HepG2 (cell line): ENCODE data around the gene SLC17A9. TPM values are rescaled to one million over a fixed set of nuclear protein-coding genes. Genes with fewer than 3 reads are reported as not detected.

ENCODE experiments used
- AKAP8 ChIP-seq: sonication (generic); formaldehyde crosslinking; IDR thresholded peaks from 2 replicates; pipeline ENCODE4 v1.5.1; 2020; ENCODE audit warnings: mild to moderate bottlenecking, missing genetic modification reagents
- BCL6 ChIP-seq: IDR thresholded peaks from 2 replicates; pipeline ENCODE4 v1.6.1; 2016; ENCODE audit warnings: missing genetic modification reagents, missing compliant biosample characterization
- DMAP1 ChIP-seq: IDR thresholded peaks from 2 replicates; pipeline ENCODE4 v1.6.1; 2016
- DRAP1 ChIP-seq: IDR thresholded peaks from 2 replicates; pipeline ENCODE4 v1.6.1; 2016; ENCODE audit warnings: missing genetic modification reagents, missing compliant biosample characterization
- ELF1 ChIP-seq: sonication (generic); formaldehyde crosslinking; IDR thresholded peaks from 2 replicates; pipeline ENCODE4 v1.4.0; 2020; ENCODE audit warnings: missing genetic modification reagents
- FOXA1 ChIP-seq, 2 experiments: fragments of 450-650 bp in 1 of 2; sonication (generic) in 1 of 2; formaldehyde crosslinking in 1 of 2; IDR thresholded peaks; 2 replicates each; pipeline versions ENCODE4 v1.4.0 to v1.6.1; 2016 to 2020; ENCODE audit warnings: missing genetic modification reagents in 1 of 2
- FOXA3 ChIP-seq: IDR thresholded peaks from 2 replicates; pipeline ENCODE4 v1.6.1; 2016; ENCODE audit warnings: missing genetic modification reagents, missing compliant biosample characterization
- FOXO1 ChIP-seq: sonication (generic); formaldehyde crosslinking; IDR thresholded peaks from 2 replicates; pipeline ENCODE4 v1.4.0; 2020; ENCODE audit warnings: missing genetic modification reagents
- HIC2 ChIP-seq: sonication (generic); formaldehyde crosslinking; IDR thresholded peaks from 2 replicates; pipeline ENCODE4 v1.9.0; 2022; ENCODE audit warnings: low read depth, missing genetic modification reagents
- KMT2B ChIP-seq: IDR thresholded peaks from 2 replicates; pipeline ENCODE4 v1.6.1; 2016; ENCODE audit warnings: missing genetic modification reagents, missing compliant biosample characterization
- LCORL ChIP-seq, 2 experiments: fragments of 450-650 bp in 1 of 2; sonication (generic) in 1 of 2; formaldehyde crosslinking in 1 of 2; IDR thresholded peaks; 2 replicates each; pipeline versions ENCODE4 v1.5.0 to v1.6.1; 2017 to 2020; ENCODE audit warnings: antibody characterized with exemption in 1 of 2, missing genetic modification reagents in 1 of 2
- MEIS2 ChIP-seq: sonication (generic); formaldehyde crosslinking; IDR thresholded peaks from 2 replicates; pipeline ENCODE4 v1.9.0; 2021; ENCODE audit warnings: mild to moderate bottlenecking, missing genetic modification reagents
- NRL ChIP-seq: sonication (generic); formaldehyde crosslinking; IDR thresholded peaks from 2 replicates; pipeline ENCODE4 v1.5.0; 2020; ENCODE audit warnings: missing genetic modification reagents, mild to moderate bottlenecking, moderate library complexity, borderline replicate concordance
- POGZ ChIP-seq: sonication (generic); formaldehyde crosslinking; IDR thresholded peaks from 2 replicates; pipeline ENCODE4 v1.4.0; 2020; ENCODE audit warnings: mild to moderate bottlenecking, missing genetic modification reagents
- SKIL ChIP-seq: sonication (generic); formaldehyde crosslinking; IDR thresholded peaks from 2 replicates; pipeline ENCODE4 v1.8.0; 2022; ENCODE audit warnings: missing genetic modification reagents, mild to moderate bottlenecking, moderate library complexity, borderline replicate concordance
- ZFP90 ChIP-seq: sonication (generic); formaldehyde crosslinking; IDR thresholded peaks from 2 replicates; pipeline ENCODE4 v1.8.0; 2022; ENCODE audit warnings: missing genetic modification reagents, mild to moderate bottlenecking, inconsistent platforms, borderline replicate concordance
- ZNF331 ChIP-seq: sonication (generic); formaldehyde crosslinking; IDR thresholded peaks from 2 replicates; pipeline ENCODE4 v1.4.0; 2020; ENCODE audit warnings: missing genetic modification reagents
- ZNF512B ChIP-seq: sonication (generic); formaldehyde crosslinking; IDR thresholded peaks from 2 replicates; pipeline ENCODE4 v1.5.1; 2020; ENCODE audit warnings: missing genetic modification reagents, mild to moderate bottlenecking, borderline replicate concordance
- ZNF740 ChIP-seq: sonication (generic); formaldehyde crosslinking; IDR thresholded peaks from 2 replicates; pipeline ENCODE4 v1.4.0; 2020; ENCODE audit warnings: missing genetic modification reagents
- ZNF766 ChIP-seq: sonication (generic); formaldehyde crosslinking; IDR thresholded peaks from 2 replicates; pipeline ENCODE4 v1.5.0; 2020; ENCODE audit warnings: missing genetic modification reagents, borderline replicate concordance
- polyA plus RNA-seq, 8 experiments: library from polyadenylated mRNA; depleted of rRNA in 3 of 8; stranded (reverse) in 7 of 8; unstranded in 1 of 8; fragments of >200 nt; fragmentation: Illumina TruSeq in 4 of 8; extraction: Trizol in 4 of 8; gene quantifications; 2 replicates each; pipeline versions ENCODE4 v1.2.1 to v1.2.3, GENCODE V29; 2011 to 2016; ENCODE audit warnings: low read depth in 4 of 8, missing spikeins in 1 of 8, mixed read lengths in 1 of 8; ENCODE audit not compliant: insufficient read depth in 1 of 8
- total RNA-seq, 5 experiments: library from RNA; depleted of rRNA; stranded (reverse); fragments of >200 nt; fragmentation: Illumina TruSeq; extraction: Trizol; gene quantifications; 2 replicates each; pipeline ENCODE4 v1.2.3, GENCODE V29; 2016; ENCODE audit warnings: low read depth in 1 of 5

Gene SLC17A9
- total and polyA plus RNA-seq, 2 of the 13 experiments (the other 11 are each of a cell fraction or from before 2014, with no cell fraction given): 110 to 191 TPM

- TF ChIP-seq LCORL (IDR thresholded peaks at IDR 0.05) (no peak), LCORL (CRISPR knock-in tag; IDR thresholded peaks at IDR 0.05) (peak; percentile 7; the same call in 1 of the 2 replicates), ZNF740 (CRISPR knock-in tag) (peak; percentile 85; the same call in 1 of the 2 replicates), ZNF766 (CRISPR knock-in tag) (peak; percentile 76; the same call in 1 of the 2 replicates), KMT2B (no peak), FOXA3 (CRISPR knock-in tag) (peak; percentile 76), FOXO1 (CRISPR knock-in tag) (peak; percentile 66; the same call in 1 of the 2 replicates), HIC2 (CRISPR knock-in tag) (no peak), ELF1 (CRISPR knock-in tag) (0 out of 2 replicates have a peak, but pooled peaks have one; percentile 42), POGZ (0 out of 2 replicates have a peak, but pooled peaks have one; percentile 20), AKAP8 (CRISPR knock-in tag) (no peak; the same call in 1 of the 2 replicates), FOXA1 (IDR thresholded peaks at IDR 0.05) (no peak), FOXA1 (CRISPR knock-in tag; IDR thresholded peaks at IDR 0.05) (peak; percentile 88), NRL (peak; percentile 39; the same call in 1 of the 2 replicates), DRAP1 (CRISPR knock-in tag) (0 out of 2 replicates have a peak, but pooled peaks have one; percentile 18), BCL6 (CRISPR knock-in tag) (peak; percentile 59; the same call in 1 of the 2 replicates), SKIL (CRISPR knock-in tag) (0 out of 2 replicates have a peak, but pooled peaks have one; percentile 23), DMAP1 (CRISPR knock-in tag) (0 out of 2 replicates have a peak, but pooled peaks have one; percentile 25), ZNF331 (CRISPR knock-in tag) (peak; percentile 45; the same call in 1 of the 2 replicates), MEIS2 (0 out of 2 replicates have a peak, but pooled peaks have one; percentile 39), ZFP90 (CRISPR knock-in tag) (0 out of 2 replicates have a peak, but pooled peaks have one; percentile 63), ZNF512B (no peak)
Observed at GRCh38 chr20:62913043-62913630, 39.4 kb upstream of the SLC17A9 start (continued).
